ENCODE results near the gene AGAP2.

The AGAP2 gene

GRCh38 chr12:57767305-57767698 is 28.8 kb upstream of the AGAP2 start:
- TF ChIP-seq CTCF (conservative IDR thresholded peaks at IDR 0.05; ENCODE audit: low read depth, low read length) = no peak
- no peak for DNase-seq (ENCODE audit: low read depth)
- no peak overlapping the region for H3K4me3 ChIP-seq (ENCODE audit: low read length)

GRCh38 chr12:57766464-57767304 is 28.1 kb upstream of the AGAP2 start, which contains the start of gene CYP27B1:
TSS of gene CYP27B1 (minus strand) at chr12:57767078. CDS start at chr12:57767041, 37 bp downstream.
- DNase-seq (ENCODE audit: low read depth) = no peak
- peak; percentile 17 for TF ChIP-seq CTCF (conservative IDR thresholded peaks at IDR 0.05; ENCODE audit: low read depth, low read length)
- H3K4me3 ChIP-seq (ENCODE audit: low read length) = peak within 1 kb of the TSS; percentile 43

- no peak for DNase-seq (ENCODE audit: low read depth)
- no peak for TF ChIP-seq CTCF (conservative IDR thresholded peaks at IDR 0.05; ENCODE audit: low read depth, low read length)
Measured at GRCh38 chr12:57765698-57766463, 27.3 kb upstream of the AGAP2 start.

GRCh38 chr12:57765003-57765697 is 26.6 kb upstream of the AGAP2 start:
- peak overlapping the region; percentile 25 for H3K4me3 ChIP-seq (ENCODE audit: low read length)
- TF ChIP-seq CTCF (conservative IDR thresholded peaks at IDR 0.05; ENCODE audit: low read depth, low read length) = peak; percentile 46
- DNase-seq (ENCODE audit: low read depth) = no peak

More at GRCh38 chr12:57765698-57766463, 27.3 kb upstream of the AGAP2 start:
- peak overlapping the region; percentile 43 for H3K4me3 ChIP-seq (ENCODE audit: low read length)

- DNase-seq (ENCODE audit: low read depth) = no peak
- H3K4me3 ChIP-seq (ENCODE audit: low read length) = peak overlapping the region; percentile 25
- TF ChIP-seq CTCF (conservative IDR thresholded peaks at IDR 0.05; ENCODE audit: low read depth, low read length) = no peak
Measured at GRCh38 chr12:57764662-57765002, 26.1 kb upstream of the AGAP2 start.

- no peak for DNase-seq (ENCODE audit: low read depth)
- H3K4me3 ChIP-seq (ENCODE audit: low read length) = no peak overlapping the region
- TF ChIP-seq CTCF (conservative IDR thresholded peaks at IDR 0.05; ENCODE audit: low read depth, low read length) = no peak
Measured at GRCh38 chr12:57763881-57764661, 25.5 kb upstream of the AGAP2 start.
